Measurements from ENCODE around the gene MATN1. TPM values are rescaled to one million over a fixed set of nuclear protein-coding genes. Genes with fewer than 3 reads are reported as not detected.

The MATN1 gene
- total RNA-seq, 2 donors from 2014 or later, result 1.5 TPM; not detected in 1

- ATAC-seq (ENCODE audit: insufficient number of reproducible peaks, low FRiP score, low read depth), result no peak
- Histone ChIP-seq H3K27ac (no peak overlapping the region), H3K9me3 (no peaks in the 10 kb centered on the region)
Measured at GRCh38 chr1:30678209-30678608, 45.2 kb downstream of the MATN1 start.

GRCh38 chr1:30677471-30677870, 45.9 kb downstream of the MATN1 start:
- Histone ChIP-seq H3K9me3 (no peaks in the 10 kb centered on the region), H3K36me3 (no peaks in the 10 kb centered on the region), H3K27ac (no peak overlapping the region), H3K4me3 (no peak overlapping the region), H3K4me1 (ENCODE audit: control insufficient read depth in 1 of 2, low read depth in 2 of 2) (no peaks in the 10 kb centered on the region), H3K27me3 (replicated peaks; ENCODE audit: insufficient read depth) (no peaks in the 10 kb centered on the region)
- no peak for ATAC-seq (ENCODE audit: insufficient number of reproducible peaks, low FRiP score, low read depth)
- no peak for TF ChIP-seq CTCF (IDR thresholded peaks at IDR 0.05)
- DNase-seq (ENCODE audit: low spot score), result no peak

More at GRCh38 chr1:30678209-30678608, 45.2 kb downstream of the MATN1 start:
- Histone ChIP-seq H3K4me1 (ENCODE audit: control insufficient read depth in 1 of 2, low read depth in 2 of 2) (no peaks in the 10 kb centered on the region), H3K4me3 (no peak overlapping the region), H3K36me3 (no peaks in the 10 kb centered on the region), H3K27me3 (replicated peaks; ENCODE audit: insufficient read depth) (no peaks in the 10 kb centered on the region)
- DNase-seq (ENCODE audit: low spot score), result no peak
- no peak for TF ChIP-seq CTCF (IDR thresholded peaks at IDR 0.05)

- Histone ChIP-seq H3K27ac (no peak overlapping the region), H3K4me3 (no peak overlapping the region), H3K36me3 (no peaks in the 10 kb centered on the region), H3K9me3 (no peaks in the 10 kb centered on the region), H3K4me1 (ENCODE audit: control insufficient read depth in 1 of 2, low read depth in 2 of 2) (no peaks in the 10 kb centered on the region), H3K27me3 (replicated peaks; ENCODE audit: insufficient read depth) (no peaks in the 10 kb centered on the region)
- DNase-seq (ENCODE audit: low spot score) (no peak), ATAC-seq (ENCODE audit: insufficient number of reproducible peaks, low FRiP score, low read depth) (no peak)
- no peak for TF ChIP-seq CTCF (IDR thresholded peaks at IDR 0.05)
Measured at GRCh38 chr1:30675761-30676160, 47.6 kb downstream of the MATN1 start.

GRCh38 chr1:30675289-30675688, 48.1 kb downstream of the MATN1 start:
- Histone ChIP-seq H3K27me3 (replicated peaks; ENCODE audit: insufficient read depth) (no peaks in the 10 kb centered on the region), H3K9me3 (no peaks in the 10 kb centered on the region), H3K4me3 (no peak overlapping the region), H3K36me3 (no peaks in the 10 kb centered on the region), H3K27ac (no peak overlapping the region), H3K4me1 (ENCODE audit: control insufficient read depth in 1 of 2, low read depth in 2 of 2) (no peaks in the 10 kb centered on the region)
- TF ChIP-seq CTCF (IDR thresholded peaks at IDR 0.05), result no peak
- ATAC-seq (ENCODE audit: insufficient number of reproducible peaks, low FRiP score, low read depth) (no peak), DNase-seq (ENCODE audit: low spot score) (no peak)

- no peak overlapping the region for H3K4me3 ChIP-seq
- no peaks in the 10 kb centered on the region for H3K4me1 ChIP-seq (ENCODE audit: control insufficient read depth in 1 of 2, low read depth in 2 of 2)
- no peak for ATAC-seq (ENCODE audit: insufficient number of reproducible peaks, low FRiP score, low read depth)
- H3K36me3 ChIP-seq, result no peaks in the 10 kb centered on the region
- no peak for TF ChIP-seq CTCF (IDR thresholded peaks at IDR 0.05)
- no peaks in the 10 kb centered on the region for H3K27me3 ChIP-seq (replicated peaks; ENCODE audit: insufficient read depth)
- H3K27ac ChIP-seq, result no peak overlapping the region
- DNase-seq (ENCODE audit: low spot score), result no peak
- H3K9me3 ChIP-seq, result no peaks in the 10 kb centered on the region
Measured at GRCh38 chr1:30673395-30673794, 50.0 kb downstream of the MATN1 start.
